Measurements from ENCODE around the gene MEFV. TPM values are rescaled to one million over a fixed set of nuclear protein-coding genes. Genes with fewer than 3 reads are reported as not detected.

MEFV gene
- total and polyA plus RNA-seq, 10 of the 15 experiments (the other 5 are each of a cell fraction or from before 2014, with no cell fraction given): 0.03 to 0.11 (median 0.09) TPM; not detected in 5

DNA sequence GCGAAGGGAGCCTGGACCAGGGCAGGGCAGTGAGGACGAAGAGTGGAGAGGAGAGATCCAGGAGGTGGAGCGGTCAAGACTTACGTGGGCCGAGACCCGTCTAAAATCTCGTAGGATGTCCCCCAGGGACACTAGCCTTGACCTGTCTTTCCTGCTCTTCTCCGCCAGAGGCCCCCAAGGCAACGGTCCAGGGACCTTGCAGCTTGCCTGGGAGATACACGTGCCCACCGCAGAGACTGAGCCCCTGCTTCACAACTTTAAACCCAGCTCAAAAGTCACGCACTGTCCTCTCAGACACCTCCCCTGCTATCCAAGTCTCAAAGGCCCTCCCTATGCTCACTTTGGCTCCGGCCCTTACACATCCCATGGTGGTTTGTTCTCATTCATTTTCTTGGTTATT lies 39.4 kb upstream of the MEFV start:
- no peak for ATAC-seq
- H4K20me1 ChIP-seq (ENCODE audit: control insufficient read depth, insufficient read depth): no peaks in the 10 kb centered on the region
- BruUV-seq (replicated peaks): no TSS peak
- H3K4me2 ChIP-seq (ENCODE audit: control insufficient read depth, insufficient read depth): no peak overlapping the region
- H3K79me2 ChIP-seq (ENCODE audit: control insufficient read depth, insufficient read depth, low read length): no peaks in the 10 kb centered on the region
- no peak overlapping the region for H3K4me3 ChIP-seq
- intact Hi-C loops (cut with micrococcal nuclease; ENCODE audit: unreplicated experiment): no loop called here
- ChIA-PET CTCF (no interaction called here), POLR2A (no interaction called here), SMC1A (ENCODE audit: uncharacterized antibody, unreplicated experiment) (interaction anchor here (1.3 kb wide), 1 partner anchor 9 kb away, joined by 3 read pairs; no protein-coding TSS in a partner anchor), RAD21 (ENCODE audit: unreplicated experiment) (no interaction called here)
- H3K4me1 ChIP-seq (ENCODE audit: control insufficient read depth, insufficient read depth, low read length): no peaks in the 10 kb centered on the region
- no peaks in the 10 kb centered on the region for H3K27me3 ChIP-seq (replicated peaks in 1 of 2; ENCODE audit: control insufficient read depth in 2 of 2, insufficient read depth in 2 of 2, low read length in 1 of 2)
- H3K9me3 ChIP-seq (replicated peaks; ENCODE audit: control insufficient read depth, insufficient read depth, low read length): peaks cover 26% of the 10 kb centered on the region
- DNase-seq (ENCODE audit: low read depth, low spot score): no peak
- 97% methylated on average over 8 of the region's 13 CpGs for WGBS (ENCODE audit: insufficient coverage, insufficient replicate concordance, low lambda C conversion rate, missing lambda C conversion rate)
- FAIRE-seq: no peak
- in situ Hi-C loops (cut with MboI): no loop called here
- H3K36me3 ChIP-seq (ENCODE audit: control insufficient read depth in 2 of 2, insufficient read depth in 2 of 2, low read length in 1 of 2): peaks cover 0 to 3% of the 10 kb centered on the region in 2 experiments; a peak in 3 of 4 replicates
- H3K9ac ChIP-seq (ENCODE audit: control insufficient read depth, insufficient read depth, low read length): no peak overlapping the region
- no peak overlapping the region for H3K27ac ChIP-seq (ENCODE audit: control insufficient read depth, insufficient read depth)
- TF ChIP-seq, protein P1, sequence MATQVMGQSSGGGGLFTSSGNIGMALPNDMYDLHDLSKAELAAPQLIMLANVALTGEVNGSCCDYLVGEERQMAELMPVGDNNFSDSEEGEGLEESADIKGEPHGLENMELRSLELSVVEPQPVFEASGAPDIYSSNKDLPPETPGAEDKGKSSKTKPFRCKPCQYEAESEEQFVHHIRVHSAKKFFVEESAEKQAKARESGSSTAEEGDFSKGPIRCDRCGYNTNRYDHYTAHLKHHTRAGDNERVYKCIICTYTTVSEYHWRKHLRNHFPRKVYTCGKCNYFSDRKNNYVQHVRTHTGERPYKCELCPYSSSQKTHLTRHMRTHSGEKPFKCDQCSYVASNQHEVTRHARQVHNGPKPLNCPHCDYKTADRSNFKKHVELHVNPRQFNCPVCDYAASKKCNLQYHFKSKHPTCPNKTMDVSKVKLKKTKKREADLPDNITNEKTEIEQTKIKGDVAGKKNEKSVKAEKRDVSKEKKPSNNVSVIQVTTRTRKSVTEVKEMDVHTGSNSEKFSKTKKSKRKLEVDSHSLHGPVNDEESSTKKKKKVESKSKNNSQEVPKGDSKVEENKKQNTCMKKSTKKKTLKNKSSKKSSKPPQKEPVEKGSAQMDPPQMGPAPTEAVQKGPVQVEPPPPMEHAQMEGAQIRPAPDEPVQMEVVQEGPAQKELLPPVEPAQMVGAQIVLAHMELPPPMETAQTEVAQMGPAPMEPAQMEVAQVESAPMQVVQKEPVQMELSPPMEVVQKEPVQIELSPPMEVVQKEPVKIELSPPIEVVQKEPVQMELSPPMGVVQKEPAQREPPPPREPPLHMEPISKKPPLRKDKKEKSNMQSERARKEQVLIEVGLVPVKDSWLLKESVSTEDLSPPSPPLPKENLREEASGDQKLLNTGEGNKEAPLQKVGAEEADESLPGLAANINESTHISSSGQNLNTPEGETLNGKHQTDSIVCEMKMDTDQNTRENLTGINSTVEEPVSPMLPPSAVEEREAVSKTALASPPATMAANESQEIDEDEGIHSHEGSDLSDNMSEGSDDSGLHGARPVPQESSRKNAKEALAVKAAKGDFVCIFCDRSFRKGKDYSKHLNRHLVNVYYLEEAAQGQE (IDR thresholded peaks at IDR 0.05; ENCODE audit: low read depth, low read length): no peak
- no peak overlapping the region for H2AFZ ChIP-seq (ENCODE audit: control insufficient read depth, low read depth, low read length)

DNA sequence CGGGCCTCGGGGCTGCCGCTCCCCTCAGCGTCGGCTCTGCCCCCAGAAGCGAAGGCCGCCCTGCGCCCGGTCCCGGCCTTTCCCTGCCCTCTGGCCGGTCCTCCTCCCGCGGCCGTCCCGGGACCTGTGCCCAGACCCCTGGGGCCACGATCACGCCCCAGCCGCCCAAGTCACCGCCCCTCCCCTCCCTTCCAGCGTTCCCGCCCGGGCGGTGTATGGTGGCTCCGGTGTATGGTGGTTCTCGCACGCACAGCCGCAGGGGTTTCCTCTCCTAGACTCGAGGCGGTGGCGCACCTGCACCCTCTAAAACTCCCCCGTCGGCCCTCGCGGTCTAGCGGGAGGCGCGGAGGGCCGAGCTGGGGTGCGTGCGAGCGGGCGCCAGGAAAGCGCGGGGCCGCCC lies 38.8 kb upstream of the MEFV start:
- Histone ChIP-seq H2AFZ (ENCODE audit: control insufficient read depth, low read depth, low read length) (no peak overlapping the region), H3K27ac (ENCODE audit: control insufficient read depth, insufficient read depth) (no peak overlapping the region), H3K4me2 (ENCODE audit: control insufficient read depth, insufficient read depth) (no peak overlapping the region), H3K9ac (ENCODE audit: control insufficient read depth, insufficient read depth, low read length) (no peak overlapping the region), H3K79me2 (ENCODE audit: control insufficient read depth, insufficient read depth, low read length) (no peaks in the 10 kb centered on the region), H3K4me3 (no peak overlapping the region), H3K27me3 (replicated peaks in 1 of 2; ENCODE audit: control insufficient read depth in 2 of 2, insufficient read depth in 2 of 2, low read length in 1 of 2) (no peaks in the 10 kb centered on the region), H3K4me1 (ENCODE audit: control insufficient read depth, insufficient read depth, low read length) (no peaks in the 10 kb centered on the region), H3K36me3 (ENCODE audit: control insufficient read depth in 2 of 2, insufficient read depth in 2 of 2, low read length in 1 of 2) (peaks cover 3 to 5% of the 10 kb centered on the region in 2 experiments), H4K20me1 (ENCODE audit: control insufficient read depth, insufficient read depth) (no peaks in the 10 kb centered on the region), H3K9me3 (replicated peaks; ENCODE audit: control insufficient read depth, insufficient read depth, low read length) (peaks cover 32% of the 10 kb centered on the region)
- ATAC-seq (no peak), DNase-seq (ENCODE audit: low read depth, low spot score) (no peak), FAIRE-seq (no peak)
- POLR2A ChIA-PET: no interaction called here
- WGBS (ENCODE audit: insufficient coverage, insufficient replicate concordance, low lambda C conversion rate, missing lambda C conversion rate): 97% methylated on average over 31 of the region's 45 CpGs
- TF ChIP-seq ASH2L (IDR thresholded peaks at IDR 0.05; ENCODE audit: borderline replicate concordance, low read depth) (no peak), POLR2A (IDR thresholded peaks at IDR 0.05; ENCODE audit: low read depth, low read length) (peak; percentile 37; the same call in 1 of the 2 replicates)
- intact Hi-C loops (cut with micrococcal nuclease; ENCODE audit: unreplicated experiment) (no loop called here), in situ Hi-C loops (cut with MboI) (no loop called here)
- CTCF ChIA-PET: no interaction called here
- no TSS peak for BruUV-seq (replicated peaks)
- SMC1A ChIA-PET (ENCODE audit: uncharacterized antibody, unreplicated experiment): no interaction called here
- RAD21 ChIA-PET (ENCODE audit: unreplicated experiment): no interaction called here
